Measurements from ENCODE around the gene IL23A.

DNA sequence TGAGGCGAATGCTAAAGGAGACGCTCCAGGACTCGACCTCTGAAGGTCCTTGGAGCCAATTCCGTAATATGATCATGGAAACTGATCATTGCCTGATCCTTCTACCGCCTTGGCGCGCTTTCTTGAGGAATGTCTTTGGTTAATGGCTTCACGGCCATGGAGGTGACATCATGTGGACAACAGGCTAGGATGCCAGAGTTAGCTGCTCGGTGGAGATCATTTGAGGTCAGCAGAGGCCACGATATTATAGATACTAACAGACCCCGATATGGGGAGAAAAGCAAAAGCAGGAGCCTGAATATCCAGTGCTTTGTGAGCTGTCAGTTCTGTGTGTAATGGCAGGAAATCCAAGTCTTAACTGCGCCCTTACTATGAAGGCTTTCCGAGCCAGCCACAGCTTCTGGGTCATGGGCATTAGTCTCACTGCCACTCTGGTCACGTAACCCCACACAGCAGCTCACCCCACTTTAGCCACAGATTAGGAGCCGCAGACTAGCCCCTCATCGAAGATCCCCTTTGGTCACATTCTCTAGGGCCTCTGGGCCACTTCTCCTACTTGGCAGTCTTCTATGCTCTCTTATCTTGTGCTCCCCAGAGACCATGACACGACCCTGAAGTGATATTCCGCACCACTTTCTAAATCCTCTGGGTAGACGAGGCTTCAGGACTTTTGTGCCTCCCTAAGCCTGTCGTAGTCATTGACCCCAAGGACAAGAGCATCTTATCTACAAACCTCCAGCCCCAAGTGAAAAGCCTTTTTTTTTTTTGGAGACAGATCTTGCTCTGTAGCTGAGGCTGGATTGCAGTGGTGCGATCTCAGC lies 37.8 kb upstream of the IL23A start:
- TF ChIP-seq, protein P1, sequence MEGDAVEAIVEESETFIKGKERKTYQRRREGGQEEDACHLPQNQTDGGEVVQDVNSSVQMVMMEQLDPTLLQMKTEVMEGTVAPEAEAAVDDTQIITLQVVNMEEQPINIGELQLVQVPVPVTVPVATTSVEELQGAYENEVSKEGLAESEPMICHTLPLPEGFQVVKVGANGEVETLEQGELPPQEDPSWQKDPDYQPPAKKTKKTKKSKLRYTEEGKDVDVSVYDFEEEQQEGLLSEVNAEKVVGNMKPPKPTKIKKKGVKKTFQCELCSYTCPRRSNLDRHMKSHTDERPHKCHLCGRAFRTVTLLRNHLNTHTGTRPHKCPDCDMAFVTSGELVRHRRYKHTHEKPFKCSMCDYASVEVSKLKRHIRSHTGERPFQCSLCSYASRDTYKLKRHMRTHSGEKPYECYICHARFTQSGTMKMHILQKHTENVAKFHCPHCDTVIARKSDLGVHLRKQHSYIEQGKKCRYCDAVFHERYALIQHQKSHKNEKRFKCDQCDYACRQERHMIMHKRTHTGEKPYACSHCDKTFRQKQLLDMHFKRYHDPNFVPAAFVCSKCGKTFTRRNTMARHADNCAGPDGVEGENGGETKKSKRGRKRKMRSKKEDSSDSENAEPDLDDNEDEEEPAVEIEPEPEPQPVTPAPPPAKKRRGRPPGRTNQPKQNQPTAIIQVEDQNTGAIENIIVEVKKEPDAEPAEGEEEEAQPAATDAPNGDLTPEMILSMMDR (conservative IDR thresholded peaks at IDR 0.05; ENCODE audit: low read depth, low read length) = no peak
- TF ChIP-seq EZH2 (IDR thresholded peaks at IDR 0.05; ENCODE audit: low read length, unreplicated experiment) = no peak

All from PC-3 (cell line).